C1 segment of cervical spinal cord (tissue), 14 donors: ENCODE data around the gene CCL21.

Experiments
- DNase-seq, 14 donors: peaks; one replicate each; lab custom pipeline; 2025; lab: John Stamatoyannopoulos, UW

Gene CCL21

GRCh38 chr9:34674440-34674839 lies 35.5 kb downstream of the CCL21 start:
- no peak for DNase-seq

- DNase-seq: no peak
Measured at GRCh38 chr9:34671307-34671706, 38.6 kb downstream of the CCL21 start.

GRCh38 chr9:34669809-34670562 lies 40.0 kb downstream of the CCL21 start:
- no peak for DNase-seq

GRCh38 chr9:34665381-34666250 lies 44.3 kb downstream of the CCL21 start:
- DNase-seq: peak; percentile 56 to 95 (median 82)

- no peak for DNase-seq
Measured at GRCh38 chr9:34665067-34665380, 44.9 kb downstream of the CCL21 start.

GRCh38 chr9:34664281-34665066 lies 45.5 kb downstream of the CCL21 start:
- peak in 12 of 14 donors; percentile 14 to 64 (median 49) for DNase-seq

- no peak for DNase-seq
Measured at GRCh38 chr9:34663303-34663605, 46.7 kb downstream of the CCL21 start.

- no peak for DNase-seq
Measured at GRCh38 chr9:34662526-34663302, 47.2 kb downstream of the CCL21 start, which contains the start of gene CCL27. CCL27 (minus strand) TSS chr9:34662657; CDS start chr9:34662633, 24 bp downstream.

- DNase-seq: no peak
Measured at GRCh38 chr9:34659592-34660253, 50.2 kb downstream of the CCL21 start.
